Amniotic epithelial cell (primary cell): ENCODE results near the gene MMEL1.

ENCODE experiments used
- DNase-seq: peaks from one replicate; pipeline ENCODE4 v3.0.0-alpha.2; 2010; ENCODE audit warnings: low read depth

MMEL1 gene

GRCh38 chr1:2604844-2605508 lies 27.8 kb downstream of the MMEL1 start:
- DNase-seq = no peak

- DNase-seq = no peak
Observed at GRCh38 chr1:2604156-2604843, 28.5 kb downstream of the MMEL1 start.

GRCh38 chr1:2603521-2604155 lies 29.2 kb downstream of the MMEL1 start:
- no peak for DNase-seq

- no peak for DNase-seq
Observed at GRCh38 chr1:2602866-2603520, 29.8 kb downstream of the MMEL1 start.

GRCh38 chr1:2602311-2602835 lies 30.4 kb downstream of the MMEL1 start:
- DNase-seq = no peak

- no peak for DNase-seq
Observed at GRCh38 chr1:2601721-2602303, 31.0 kb downstream of the MMEL1 start.

- DNase-seq = no peak
Observed at GRCh38 chr1:2598329-2598931, 34.4 kb downstream of the MMEL1 start.

GRCh38 chr1:2597441-2598328 lies 35.1 kb downstream of the MMEL1 start:
- DNase-seq = no peak

- DNase-seq = no peak
Observed at GRCh38 chr1:2596530-2597333, 36.1 kb downstream of the MMEL1 start.

- no peak for DNase-seq
Observed at GRCh38 chr1:2595812-2596529, 36.8 kb downstream of the MMEL1 start.

- DNase-seq = no peak
Observed at GRCh38 chr1:2595261-2595811, 37.5 kb downstream of the MMEL1 start.

- DNase-seq = no peak
Observed at GRCh38 chr1:2594641-2595131, 38.1 kb downstream of the MMEL1 start.

GRCh38 chr1:2594001-2594640 lies 38.7 kb downstream of the MMEL1 start:
- peak; percentile 53 for DNase-seq

GRCh38 chr1:2593251-2593878 lies 39.5 kb downstream of the MMEL1 start:
- no peak for DNase-seq

- DNase-seq = peak; percentile 17
Observed at GRCh38 chr1:2592672-2593071, 40.1 kb downstream of the MMEL1 start.

- DNase-seq = no peak
Observed at GRCh38 chr1:2591581-2592261, 41.1 kb downstream of the MMEL1 start.

- no peak for DNase-seq
Observed at GRCh38 chr1:2591233-2591580, 41.6 kb downstream of the MMEL1 start.
